Measurements from ENCODE around the gene STARD4.

- TF ChIP-seq POLR2A (IDR thresholded peaks at IDR 0.05; ENCODE audit: low read length), result no peak
- no peak for TF ChIP-seq GATA1 (IDR thresholded peaks at IDR 0.05; ENCODE audit: low read depth, low read length)
These were observed 1.8 kb upstream of the STARD4 start for GRCh38 chr5:111514087-111514486.
